Endothelial cell of umbilical vein (primary cell): ENCODE data around the gene HECTD4.
"Not testable (repeated sequence)": the region's sequence is repeated elsewhere in the genome, so short reads cannot be mapped to it uniquely, and the experiment has no call there.

Source experiments
- EZH2 ChIP-seq: IDR thresholded peaks from 2 replicates; pipeline ENCODE4 v1.6.1; 2012; ENCODE audit warnings: borderline replicate concordance, low read depth, mild to moderate bottlenecking, moderate library complexity, low read length, inconsistent platforms; ENCODE audit not compliant: severe bottlenecking
- FOS ChIP-seq: IDR thresholded peaks from 2 replicates; pipeline ENCODE4 v1.6.1; 2011; ENCODE audit warnings: mild to moderate bottlenecking, low read length, moderate library complexity, borderline replicate concordance; ENCODE audit not compliant: insufficient read depth
- GATA2 ChIP-seq: IDR thresholded peaks from 2 replicates; pipeline ENCODE4 v1.7.0; 2011; ENCODE audit warnings: low read depth, mild to moderate bottlenecking, moderate library complexity, mixed read lengths, low read length; ENCODE audit not compliant: insufficient read length, insufficient read depth
- JUN ChIP-seq: IDR thresholded peaks from 2 replicates; pipeline ENCODE4 v1.6.1; 2011; ENCODE audit warnings: borderline replicate concordance, low read depth; ENCODE audit not compliant: insufficient read length, insufficient read depth
- POLR2A ChIP-seq: IDR thresholded peaks from 2 replicates; pipeline ENCODE4 v1.6.1; 2012; ENCODE audit warnings: low read depth, mild to moderate bottlenecking, control low read depth, low read length
- POLR2AphosphoS5 ChIP-seq: IDR thresholded peaks from 2 replicates; pipeline ENCODE4 v1.6.1; 2012; ENCODE audit warnings: low read depth, mild to moderate bottlenecking, control low read depth, low read length, moderate library complexity; ENCODE audit not compliant: insufficient read depth
- TF ChIP-seq, protein P1 (sequence below), 2 donors: IDR thresholded peaks; 1 replicate in 1 of 2; 2 replicates in 1 of 2; pipeline ENCODE4 v1.5.1; 2011; ENCODE audit warnings: low read length in 2 of 2, mild to moderate bottlenecking in 2 of 2, moderate library complexity in 2 of 2, control low read depth in 1 of 2, inconsistent platforms in 1 of 2, low read depth in 1 of 2; ENCODE audit not compliant: insufficient read depth in 1 of 2; ENCODE audit errors: extremely low read depth in 1 of 2
- TF ChIP-seq, protein P2 (sequence below): IDR thresholded peaks from 2 replicates; pipeline ENCODE4 v1.6.1; 2011; ENCODE audit not compliant: insufficient read depth, insufficient read length

DNA sequence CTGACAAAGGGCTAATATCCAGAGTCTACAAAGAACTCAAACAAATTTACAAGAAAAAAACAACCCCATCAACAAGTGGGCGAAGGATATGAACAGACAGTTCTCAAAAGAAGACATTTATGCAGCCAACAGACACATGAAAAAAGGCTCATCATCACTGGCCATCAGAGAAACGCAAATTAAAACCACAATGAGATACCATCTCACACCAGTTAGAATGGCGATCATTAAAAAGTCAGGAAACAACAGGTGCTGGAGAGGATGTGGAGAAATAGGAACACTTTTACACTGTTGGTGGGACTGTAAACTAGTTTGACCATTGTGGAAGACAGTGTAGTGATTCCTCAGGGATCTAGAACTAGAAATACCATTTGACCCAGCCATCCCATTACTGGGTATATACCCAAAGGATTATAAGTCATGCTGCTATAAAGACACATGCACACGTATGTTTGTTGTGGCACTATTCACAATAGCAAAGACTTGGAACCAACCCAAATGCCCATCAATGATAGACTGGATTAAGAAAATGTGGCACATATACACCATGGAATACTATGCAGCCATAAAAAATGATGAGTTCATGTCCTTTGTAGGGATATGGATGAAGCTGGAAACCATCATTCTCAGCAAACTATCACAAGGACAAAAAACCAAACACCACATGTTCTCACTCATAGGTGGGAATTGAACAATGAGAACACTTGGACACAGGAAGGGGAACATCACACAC, 7.9 kb upstream of the HECTD4 start:
- TF ChIP-seq, protein P1, sequence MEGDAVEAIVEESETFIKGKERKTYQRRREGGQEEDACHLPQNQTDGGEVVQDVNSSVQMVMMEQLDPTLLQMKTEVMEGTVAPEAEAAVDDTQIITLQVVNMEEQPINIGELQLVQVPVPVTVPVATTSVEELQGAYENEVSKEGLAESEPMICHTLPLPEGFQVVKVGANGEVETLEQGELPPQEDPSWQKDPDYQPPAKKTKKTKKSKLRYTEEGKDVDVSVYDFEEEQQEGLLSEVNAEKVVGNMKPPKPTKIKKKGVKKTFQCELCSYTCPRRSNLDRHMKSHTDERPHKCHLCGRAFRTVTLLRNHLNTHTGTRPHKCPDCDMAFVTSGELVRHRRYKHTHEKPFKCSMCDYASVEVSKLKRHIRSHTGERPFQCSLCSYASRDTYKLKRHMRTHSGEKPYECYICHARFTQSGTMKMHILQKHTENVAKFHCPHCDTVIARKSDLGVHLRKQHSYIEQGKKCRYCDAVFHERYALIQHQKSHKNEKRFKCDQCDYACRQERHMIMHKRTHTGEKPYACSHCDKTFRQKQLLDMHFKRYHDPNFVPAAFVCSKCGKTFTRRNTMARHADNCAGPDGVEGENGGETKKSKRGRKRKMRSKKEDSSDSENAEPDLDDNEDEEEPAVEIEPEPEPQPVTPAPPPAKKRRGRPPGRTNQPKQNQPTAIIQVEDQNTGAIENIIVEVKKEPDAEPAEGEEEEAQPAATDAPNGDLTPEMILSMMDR (IDR thresholded peaks at IDR 0.05; ENCODE audit: extremely low read depth in 1 of 2, insufficient read depth in 1 of 2, low read depth in 1 of 2, low read length in 2 of 2): not testable (repeated sequence)
- not testable (repeated sequence) for TF ChIP-seq EZH2, FOS, POLR2AphosphoS5, POLR2A, JUN, GATA2
- TF ChIP-seq, protein P2, sequence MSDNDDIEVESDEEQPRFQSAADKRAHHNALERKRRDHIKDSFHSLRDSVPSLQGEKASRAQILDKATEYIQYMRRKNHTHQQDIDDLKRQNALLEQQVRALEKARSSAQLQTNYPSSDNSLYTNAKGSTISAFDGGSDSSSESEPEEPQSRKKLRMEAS: not testable (repeated sequence)
